NB4 (cell line): ENCODE results near the gene ABLIM3.
A peak's percentile ranks its signal among the peaks of the same experiment; 100 is the strongest.

Experiments used
- DNase-seq: peaks from one replicate; pipeline ENCODE4 v3.0.0; 2010; ENCODE audit warnings: low read depth
- H3K4me3 ChIP-seq: one replicate; pipeline ENCODE4 v1.5.1; 2011; ENCODE audit warnings: mild to moderate bottlenecking, low read depth, low read length, moderate library complexity
- CTCF ChIP-seq: IDR thresholded peaks from one replicate; pipeline ENCODE4 v1.5.1; 2012; ENCODE audit warnings: low read depth, low read length
- MAX ChIP-seq: IDR thresholded peaks from 2 replicates; pipeline ENCODE4 v1.6.1; 2011; ENCODE audit warnings: low read depth, low read length
- MYC ChIP-seq: IDR thresholded peaks from 2 replicates; pipeline ENCODE4 v1.6.1; 2011; ENCODE audit warnings: low read depth, low read length
- POLR2A ChIP-seq: IDR thresholded peaks from 2 replicates; pipeline ENCODE4 v1.6.1; 2011; ENCODE audit warnings: mild to moderate bottlenecking; ENCODE audit not compliant: insufficient read length; ENCODE audit errors: extremely low read depth

The ABLIM3 gene

GRCh38 chr5:149257889-149258705 is 116.8 kb downstream of the ABLIM3 start:
- no peak for DNase-seq
- H3K4me3 ChIP-seq = no peak overlapping the region
- TF ChIP-seq MAX (no peak), CTCF (no peak), MYC (no peak), POLR2A (no peak)

- DNase-seq = no peak
- TF ChIP-seq POLR2A (no peak), CTCF (no peak), MAX (no peak), MYC (no peak)
Measured at GRCh38 chr5:149260761-149261160, 119.5 kb downstream of the ABLIM3 start.

GRCh38 chr5:149261246-149261645 is 120.0 kb downstream of the ABLIM3 start:
- no peak for TF ChIP-seq MYC
- TF ChIP-seq MAX = no peak
- no peak for TF ChIP-seq CTCF
- no peak for TF ChIP-seq POLR2A
- DNase-seq = peak; percentile 49

More at GRCh38 chr5:149260761-149261160, 119.5 kb downstream of the ABLIM3 start:
- H3K4me3 ChIP-seq = no peak overlapping the region

GRCh38 chr5:149262315-149262714 is 121.0 kb downstream of the ABLIM3 start:
- no peak overlapping the region for H3K4me3 ChIP-seq
- DNase-seq = no peak
- TF ChIP-seq POLR2A (no peak), CTCF (no peak), MAX (no peak), MYC (no peak)

More at GRCh38 chr5:149261246-149261645, 120.0 kb downstream of the ABLIM3 start:
- H3K4me3 ChIP-seq = no peak overlapping the region

- no peak overlapping the region for H3K4me3 ChIP-seq
- DNase-seq = no peak
- TF ChIP-seq CTCF (peak; percentile 29), POLR2A (no peak), MAX (no peak), MYC (no peak)
Measured at GRCh38 chr5:149264439-149265067, 123.3 kb downstream of the ABLIM3 start.
